ENCODE measurements around the gene HINT2. TPM values are rescaled to one million over a fixed set of nuclear protein-coding genes. Genes with fewer than 3 reads are reported as not detected.
A peak's percentile ranks its signal among the peaks of the same experiment; 100 is the strongest.

Gene HINT2
- total RNA-seq, 1 experiment from 2014 or later, result 69.7 TPM

GRCh38 chr9:35827486-35827885, 12.6 kb upstream of the HINT2 start:
- no peaks in the 10 kb centered on the region for H4K20me1 ChIP-seq (ENCODE audit: low read length)
- H2AFZ ChIP-seq (ENCODE audit: low read length), result no peak overlapping the region
- no peaks in the 10 kb centered on the region for H3F3A ChIP-seq (ENCODE audit: low read length, unreplicated experiment)
- no peak for ATAC-seq
- POLR2A ChIA-PET (ENCODE audit: unreplicated experiment), result no interaction called here
- CTCF ChIA-PET, result interaction anchor here (0.7 to 1.8 kb wide), 2 partner anchors 38 to 88 kb away, joined by 6 to 41 read pairs; no protein-coding TSS in a partner anchor
- no TSS peak for BruUV-seq (replicated peaks)
- no peaks in the 10 kb centered on the region for H3K79me2 ChIP-seq (ENCODE audit: low read length)
- H3K9me3 ChIP-seq (ENCODE audit: low read length), result no peaks in the 10 kb centered on the region
- no peaks in the 10 kb centered on the region for H3K27me3 ChIP-seq (ENCODE audit: low read length)
- no peak for TF ChIP-seq EZH2 (IDR thresholded peaks at IDR 0.05; ENCODE audit: low read length, unreplicated experiment)
- no peak for TF ChIP-seq CTCF (conservative IDR thresholded peaks at IDR 0.05; ENCODE audit: low read depth, low read length)
- TF ChIP-seq EZH2phosphoT487 (IDR thresholded peaks at IDR 0.05; ENCODE audit: borderline replicate concordance, low read length), result no peak
- H3K27ac ChIP-seq (ENCODE audit: low read length), result no peak overlapping the region
- intact Hi-C loops (cut with micrococcal nuclease), result loop anchor here (10.0 kb wide), 1 partner anchor 53 kb away; no protein-coding TSS in a partner anchor
- peaks cover 11% of the 10 kb centered on the region for H3K4me1 ChIP-seq (ENCODE audit: insufficient read depth, low read length)
- no peak overlapping the region for H3K4me3 ChIP-seq (ENCODE audit: low read length)
- DNase-seq, result peak; percentile 12
- no peak overlapping the region for H3K9ac ChIP-seq (ENCODE audit: low read length)
- H3K4me2 ChIP-seq (ENCODE audit: low read length), result no peak overlapping the region
- no peaks in the 10 kb centered on the region for H3K36me3 ChIP-seq (ENCODE audit: low read depth, low read length)
- no peaks in the 10 kb centered on the region for H3K9me2 ChIP-seq (replicated peaks; ENCODE audit: low read length)

GRCh38 chr9:35826071-35826701, 11.3 kb upstream of the HINT2 start:
- ChIA-PET POLR2A (ENCODE audit: unreplicated experiment) (no interaction called here), CTCF (interaction anchor here (0.6 to 1.8 kb wide), 6 partner anchors 12 to 98 kb away, joined by 3 to 41 read pairs (median 6); partner anchors contain the start of gene HINT2)
- Histone ChIP-seq H4K20me1 (ENCODE audit: low read length) (no peaks in the 10 kb centered on the region), H3F3A (ENCODE audit: low read length, unreplicated experiment) (no peaks in the 10 kb centered on the region), H3K27me3 (ENCODE audit: low read length) (no peaks in the 10 kb centered on the region), H3K4me3 (ENCODE audit: low read length) (no peak overlapping the region), H3K9ac (ENCODE audit: low read length) (no peak overlapping the region), H3K79me2 (ENCODE audit: low read length) (no peaks in the 10 kb centered on the region), H3K4me1 (ENCODE audit: insufficient read depth, low read length) (peaks cover 8% of the 10 kb centered on the region; the same call in 1 of the 2 replicates), H3K4me2 (ENCODE audit: low read length) (peak overlapping the region; percentile 50; the same call in 1 of the 2 replicates), H3K9me3 (ENCODE audit: low read length) (no peaks in the 10 kb centered on the region), H3K9me2 (replicated peaks; ENCODE audit: low read length) (no peaks in the 10 kb centered on the region), H3K36me3 (ENCODE audit: low read depth, low read length) (no peaks in the 10 kb centered on the region), H3K27ac (ENCODE audit: low read length) (no peak overlapping the region), H2AFZ (ENCODE audit: low read length) (no peak overlapping the region)
- BruUV-seq (replicated peaks), result no TSS peak
- TF ChIP-seq EZH2 (IDR thresholded peaks at IDR 0.05; ENCODE audit: low read length, unreplicated experiment) (no peak), CTCF (conservative IDR thresholded peaks at IDR 0.05; ENCODE audit: low read depth, low read length) (peak; percentile 81), EZH2phosphoT487 (IDR thresholded peaks at IDR 0.05; ENCODE audit: borderline replicate concordance, low read length) (no peak)
- peak; percentile 45 for ATAC-seq
- peak; percentile 64 for DNase-seq
- intact Hi-C loops (cut with micrococcal nuclease), result loop anchor here (1.0 to 10.0 kb wide), 3 partner anchors 36 to 56 kb away; no protein-coding TSS in a partner anchor

- Histone ChIP-seq H3K9ac (ENCODE audit: low read length) (no peak overlapping the region), H3K9me3 (ENCODE audit: low read length) (no peaks in the 10 kb centered on the region), H3K9me2 (replicated peaks; ENCODE audit: low read length) (no peaks in the 10 kb centered on the region), H3K27ac (ENCODE audit: low read length) (no peak overlapping the region), H3K4me1 (ENCODE audit: insufficient read depth, low read length) (peaks cover 9% of the 10 kb centered on the region), H3K79me2 (ENCODE audit: low read length) (no peaks in the 10 kb centered on the region), H3K36me3 (ENCODE audit: low read depth, low read length) (no peaks in the 10 kb centered on the region), H3K27me3 (ENCODE audit: low read length) (no peaks in the 10 kb centered on the region), H2AFZ (ENCODE audit: low read length) (no peak overlapping the region), H3K4me3 (ENCODE audit: low read length) (no peak overlapping the region), H3F3A (ENCODE audit: low read length, unreplicated experiment) (peaks cover 4% of the 10 kb centered on the region), H4K20me1 (ENCODE audit: low read length) (no peaks in the 10 kb centered on the region), H3K4me2 (ENCODE audit: low read length) (no peak overlapping the region)
- BruUV-seq (replicated peaks), result no TSS peak
- intact Hi-C loops (cut with micrococcal nuclease), result loop anchor here (10.0 kb wide), 1 partner anchor 48 kb away; no protein-coding TSS in a partner anchor
- DNase-seq (no peak), ATAC-seq (no peak)
- ChIA-PET POLR2A (ENCODE audit: unreplicated experiment) (no interaction called here), CTCF (interaction anchor here (0.6 kb wide), 1 partner anchor 10 kb away, joined by 3 read pairs; no protein-coding TSS in a partner anchor)
- TF ChIP-seq EZH2phosphoT487 (IDR thresholded peaks at IDR 0.05; ENCODE audit: borderline replicate concordance, low read length) (no peak), CTCF (conservative IDR thresholded peaks at IDR 0.05; ENCODE audit: low read depth, low read length) (no peak), EZH2 (IDR thresholded peaks at IDR 0.05; ENCODE audit: low read length, unreplicated experiment) (no peak)
These were observed 8.1 kb upstream of the HINT2 start for GRCh38 chr9:35822926-35823325.
